A673 (cell line): ENCODE measurements around the gene MAPK8.

Experiments
- CTCF ChIP-seq: fragments of 300-800, 200-600 bp; sonication (generic); conservative IDR thresholded peaks from 2 replicates; pipeline ENCODE4 v1.5.1; 2017; ENCODE audit warnings: low read depth, mild to moderate bottlenecking, antibody characterized with exemption, low read length, moderate library complexity, mixed read lengths
- EZH2 ChIP-seq: fragments of 200-600 bp; sonication (generic); IDR thresholded peaks from 2 replicates; pipeline ENCODE4 v1.6.1; 2017; ENCODE audit warnings: borderline replicate concordance, low read depth, mild to moderate bottlenecking, mixed read lengths, antibody characterized with exemption, low read length; ENCODE audit not compliant: poor library complexity, severe bottlenecking

GRCh38 chr10:48412933-48413332, 106.5 kb downstream of the MAPK8 start:
- no peak for TF ChIP-seq CTCF
- TF ChIP-seq EZH2 = no peak
